Breast epithelium (tissue), 4 donors: ENCODE data around the gene FCN3. TPM values are rescaled to one million over a fixed set of nuclear protein-coding genes. Genes with fewer than 3 reads are reported as not detected.

ENCODE experiments used
- DNase-seq, 2 donors: peaks; one replicate each; pipeline ENCODE4 v3.0.0-alpha.2; 2019; ENCODE audit warnings: low spot score in 2 of 2
- H3K27ac ChIP-seq, 2 donors: fragments of 200-600 bp; sonication (generic) in 1 of 2; one replicate each; pipeline ENCODE4 v1.5.1; 2016 to 2019; ENCODE audit warnings: mild to moderate bottlenecking in 1 of 2
- H3K27me3 ChIP-seq, 2 donors: fragments of 200-600 bp; sonication (generic) in 1 of 2; one replicate each; pipeline versions ENCODE4 v1.5.1 to v1.6.0; 2017 to 2019; ENCODE audit warnings: control low read depth in 1 of 2, mild to moderate bottlenecking in 1 of 2
- H3K36me3 ChIP-seq: fragments of 200-600 bp; one replicate; pipeline ENCODE4 v1.5.1; 2019
- H3K4me1 ChIP-seq, 2 donors: fragments of 200-600 bp; sonication (generic); one replicate each; pipeline ENCODE4 v1.5.1; 2016 to 2019; ENCODE audit warnings: control low read depth in 1 of 2
- H3K4me3 ChIP-seq, 3 donors: fragments of 200-600 bp; sonication (generic); 1 replicate in 2 of 3; 2 replicates in 1 of 3; pipeline ENCODE4 v1.5.1; 2016 to 2019; ENCODE audit warnings: mild to moderate bottlenecking in 3 of 3, moderate library complexity in 2 of 3
- H3K9me3 ChIP-seq, 2 donors: fragments of 200-600 bp; sonication (generic) in 1 of 2; one replicate each; pipeline ENCODE4 v1.5.1; 2016 to 2019; ENCODE audit warnings: control low read depth in 1 of 2
- POLR2A ChIP-seq: fragments of 450-650 bp; IDR thresholded peaks from one replicate; pipeline ENCODE4 v1.6.1; 2016; ENCODE audit warnings: antibody characterized with exemption, mild to moderate bottlenecking, moderate library complexity
- POLR2AphosphoS5 ChIP-seq, 3 donors: sonication (generic); formaldehyde crosslinking; IDR thresholded peaks; one replicate each; pipeline ENCODE4 v1.6.1; 2017; ENCODE audit warnings: antibody characterized with exemption in 3 of 3
- intact Hi-C: fragments of 100-400 bp; cut with DNase I; formaldehyde crosslinking; loops from one replicate; pipeline ENCODE4 v1.15.1; 2023; ENCODE audit warnings: low total_unique reads
- total RNA-seq, 3 donors: library from RNA; depleted of rRNA; stranded (reverse); fragments of >200 nt; gene quantifications; one replicate each; pipeline ENCODE4 v1.1.0, GENCODE V29; 2016
- TF ChIP-seq, protein P1 (sequence below), 3 donors: fragments of 450-650 bp; IDR thresholded peaks; one replicate each; pipeline ENCODE4 v1.5.1; 2016 to 2017; ENCODE audit warnings: antibody characterized with exemption in 3 of 3, mild to moderate bottlenecking in 3 of 3, moderate library complexity in 3 of 3

The FCN3 gene
- total RNA-seq, 3 donors from 2014 or later: 6.0 to 10.5 (median 7.4) TPM

DNA sequence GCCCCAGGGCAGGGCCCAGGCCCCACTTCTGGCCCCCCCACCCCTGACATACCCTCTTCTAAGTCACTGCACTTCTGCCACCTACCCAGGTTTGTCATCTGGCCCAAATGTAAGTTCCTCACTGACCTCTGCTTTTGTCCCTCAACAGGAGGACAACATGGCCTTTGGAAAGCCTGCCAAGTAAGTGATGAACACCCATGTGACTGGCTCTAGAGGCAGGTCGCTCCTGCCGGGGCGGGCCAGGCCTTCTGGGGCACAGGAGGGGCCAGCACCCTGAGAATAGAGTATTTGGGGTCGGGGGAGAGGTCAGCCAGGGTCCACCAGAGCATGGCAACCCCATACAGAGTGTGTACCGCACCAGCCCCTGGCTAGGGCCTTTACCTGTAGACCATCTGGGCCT is 42.7 kb downstream of the FCN3 start:
- Histone ChIP-seq H3K27me3 (no peaks in the 10 kb centered on the region), H3K27ac (no peak overlapping the region), H3K9me3 (no peaks in the 10 kb centered on the region), H3K36me3 (peaks cover 5% of the 10 kb centered on the region), H3K4me3 (no peak overlapping the region), H3K4me1 (no peaks in the 10 kb centered on the region)
- no peak for DNase-seq
- intact Hi-C loops: no loop called here
- TF ChIP-seq POLR2A (no peak), POLR2AphosphoS5 (IDR thresholded peaks at IDR 0.05) (no peak)
- TF ChIP-seq, protein P1, sequence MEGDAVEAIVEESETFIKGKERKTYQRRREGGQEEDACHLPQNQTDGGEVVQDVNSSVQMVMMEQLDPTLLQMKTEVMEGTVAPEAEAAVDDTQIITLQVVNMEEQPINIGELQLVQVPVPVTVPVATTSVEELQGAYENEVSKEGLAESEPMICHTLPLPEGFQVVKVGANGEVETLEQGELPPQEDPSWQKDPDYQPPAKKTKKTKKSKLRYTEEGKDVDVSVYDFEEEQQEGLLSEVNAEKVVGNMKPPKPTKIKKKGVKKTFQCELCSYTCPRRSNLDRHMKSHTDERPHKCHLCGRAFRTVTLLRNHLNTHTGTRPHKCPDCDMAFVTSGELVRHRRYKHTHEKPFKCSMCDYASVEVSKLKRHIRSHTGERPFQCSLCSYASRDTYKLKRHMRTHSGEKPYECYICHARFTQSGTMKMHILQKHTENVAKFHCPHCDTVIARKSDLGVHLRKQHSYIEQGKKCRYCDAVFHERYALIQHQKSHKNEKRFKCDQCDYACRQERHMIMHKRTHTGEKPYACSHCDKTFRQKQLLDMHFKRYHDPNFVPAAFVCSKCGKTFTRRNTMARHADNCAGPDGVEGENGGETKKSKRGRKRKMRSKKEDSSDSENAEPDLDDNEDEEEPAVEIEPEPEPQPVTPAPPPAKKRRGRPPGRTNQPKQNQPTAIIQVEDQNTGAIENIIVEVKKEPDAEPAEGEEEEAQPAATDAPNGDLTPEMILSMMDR (IDR thresholded peaks at IDR 0.05): no peak

DNA sequence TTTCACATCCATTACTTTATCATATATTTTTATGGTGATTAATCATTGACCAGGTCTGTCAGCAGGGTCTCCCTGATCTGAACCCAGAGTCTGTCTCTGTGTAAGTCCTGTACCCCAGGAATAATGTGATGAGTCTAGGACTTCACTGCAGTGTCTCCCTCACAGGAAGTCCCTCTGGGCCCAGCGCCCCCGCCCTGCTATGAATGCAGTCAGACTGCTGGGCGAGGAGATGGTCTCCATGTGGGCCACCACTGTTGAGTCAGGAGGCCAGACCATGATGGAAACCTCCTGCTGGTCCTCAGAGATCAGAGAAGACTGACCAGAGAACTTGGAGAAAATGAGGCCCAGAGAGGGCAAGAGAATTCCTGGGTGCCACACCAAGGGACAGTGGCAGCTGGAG is 43.2 kb downstream of the FCN3 start:
- H3K4me3 ChIP-seq: no peak overlapping the region
- intact Hi-C loops: no loop called here
- H3K27me3 ChIP-seq: no peaks in the 10 kb centered on the region
- H3K36me3 ChIP-seq: peaks cover 5% of the 10 kb centered on the region
- TF ChIP-seq, protein P1 (IDR thresholded peaks at IDR 0.05): no peak
- no peak for TF ChIP-seq POLR2A
- no peak for TF ChIP-seq POLR2AphosphoS5 (IDR thresholded peaks at IDR 0.05)
- no peaks in the 10 kb centered on the region for H3K4me1 ChIP-seq
- H3K27ac ChIP-seq: no peak overlapping the region
- no peaks in the 10 kb centered on the region for H3K9me3 ChIP-seq
- no peak for DNase-seq

DNA sequence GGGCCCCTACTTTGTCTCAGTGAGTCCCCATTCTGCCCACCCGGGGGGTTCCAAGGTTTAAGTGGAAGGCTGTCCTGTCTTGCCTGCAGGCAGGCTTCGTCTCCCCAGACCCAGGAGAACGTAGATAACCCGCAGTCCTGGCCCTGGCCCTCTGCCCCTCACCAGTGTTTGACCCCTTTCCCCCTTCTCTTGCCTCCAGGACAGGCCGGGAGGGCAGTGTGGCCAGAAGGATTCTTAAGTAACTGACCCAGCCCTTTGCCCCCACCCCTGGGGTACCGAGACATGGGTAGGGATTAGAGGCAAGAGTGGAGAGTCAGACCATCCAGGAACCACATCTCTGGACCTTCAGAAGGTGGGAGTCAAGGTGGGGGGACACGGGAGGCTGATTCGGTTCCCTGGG is 43.8 kb downstream of the FCN3 start:
- intact Hi-C loops: no loop called here

DNA sequence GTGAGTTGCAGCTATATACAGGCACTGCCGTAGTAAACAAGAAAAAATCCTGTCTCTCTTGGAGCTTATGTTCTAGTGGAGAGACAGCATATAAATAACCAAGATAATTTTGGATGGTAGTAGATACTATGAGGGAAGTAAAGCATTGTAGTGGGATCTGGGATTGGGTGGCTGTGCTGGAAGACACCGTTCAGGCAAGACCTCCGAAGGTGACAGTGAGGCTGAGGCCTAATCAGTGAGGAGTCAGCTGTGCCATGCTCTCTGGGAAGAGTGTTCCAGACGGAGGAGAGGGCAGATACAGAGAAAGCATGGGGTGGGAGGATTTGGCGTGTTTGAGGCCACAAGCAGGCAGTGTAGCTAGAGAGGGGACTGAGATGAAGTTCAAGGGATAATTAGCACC is 46.7 kb downstream of the FCN3 start:
- TF ChIP-seq POLR2AphosphoS5 (IDR thresholded peaks at IDR 0.05): no peak
- TF ChIP-seq, protein P1 (IDR thresholded peaks at IDR 0.05): no peak
- no peak for TF ChIP-seq POLR2A
- no peak for DNase-seq
- Histone ChIP-seq H3K27me3 (no peaks in the 10 kb centered on the region), H3K4me1 (peaks cover 0 to 14% of the 10 kb centered on the region in 2 donors), H3K4me3 (no peak overlapping the region), H3K27ac (no peak overlapping the region), H3K36me3 (no peaks in the 10 kb centered on the region), H3K9me3 (no peaks in the 10 kb centered on the region)
- intact Hi-C loops: no loop called here

More for the DNA sequence above, 43.8 kb downstream of the FCN3 start:
- Histone ChIP-seq H3K4me1 (peaks cover 0 to 5% of the 10 kb centered on the region in 2 donors), H3K4me3 (no peak overlapping the region), H3K27ac (no peak overlapping the region), H3K9me3 (no peaks in the 10 kb centered on the region), H3K27me3 (no peaks in the 10 kb centered on the region), H3K36me3 (peaks cover 5% of the 10 kb centered on the region)
- no peak for DNase-seq
- TF ChIP-seq POLR2A: no peak
- TF ChIP-seq, protein P1 (IDR thresholded peaks at IDR 0.05): no peak
- no peak for TF ChIP-seq POLR2AphosphoS5 (IDR thresholded peaks at IDR 0.05)

DNA sequence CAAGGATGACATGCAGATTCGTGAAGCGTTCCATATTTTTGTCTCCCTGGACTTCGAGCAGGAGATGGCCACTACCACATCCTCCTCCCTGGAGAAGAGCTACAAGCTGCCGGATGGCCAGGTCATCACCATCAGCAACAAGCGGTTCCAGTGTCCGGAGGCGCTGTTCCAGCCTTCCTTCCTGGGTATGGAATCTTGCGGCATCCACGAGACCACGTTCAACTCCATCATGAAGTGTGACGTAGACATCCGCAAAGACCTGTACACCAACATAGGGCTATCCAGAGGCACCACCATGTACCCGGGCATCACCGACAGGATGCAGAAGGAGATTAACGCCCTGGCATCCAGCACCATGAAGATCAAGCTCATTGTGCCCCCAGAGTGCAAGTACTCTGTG is 49.3 kb downstream of the FCN3 start:
- TF ChIP-seq, protein P1 (IDR thresholded peaks at IDR 0.05): no peak
- TF ChIP-seq POLR2AphosphoS5 (IDR thresholded peaks at IDR 0.05) (no peak), POLR2A (no peak)
- H3K36me3 ChIP-seq: no peaks in the 10 kb centered on the region
- intact Hi-C loops: no loop called here
- H3K4me1 ChIP-seq: peaks cover 0 to 16% of the 10 kb centered on the region in 2 donors
- H3K27ac ChIP-seq: no peak overlapping the region
- H3K4me3 ChIP-seq: no peak overlapping the region
- no peaks in the 10 kb centered on the region for H3K9me3 ChIP-seq
- no peaks in the 10 kb centered on the region for H3K27me3 ChIP-seq
- DNase-seq: no peak
